GM19351 (cell line): ENCODE results near the gene HIGD1B.

ENCODE experiments used
- ATAC-seq: cut with Tn5 transposase; IDR thresholded peaks from one replicate; pipeline ENCODE4 v1.9.1; 2021; ENCODE audit warnings: mild to moderate bottlenecking, moderate library complexity; ENCODE audit not compliant: unreplicated experiment

The HIGD1B gene

GRCh38 chr17:44877121-44877520, 29.4 kb downstream of the HIGD1B start:
- no peak for ATAC-seq

- no peak for ATAC-seq
Measured at GRCh38 chr17:44878627-44879221, 31.0 kb downstream of the HIGD1B start.

DNA sequence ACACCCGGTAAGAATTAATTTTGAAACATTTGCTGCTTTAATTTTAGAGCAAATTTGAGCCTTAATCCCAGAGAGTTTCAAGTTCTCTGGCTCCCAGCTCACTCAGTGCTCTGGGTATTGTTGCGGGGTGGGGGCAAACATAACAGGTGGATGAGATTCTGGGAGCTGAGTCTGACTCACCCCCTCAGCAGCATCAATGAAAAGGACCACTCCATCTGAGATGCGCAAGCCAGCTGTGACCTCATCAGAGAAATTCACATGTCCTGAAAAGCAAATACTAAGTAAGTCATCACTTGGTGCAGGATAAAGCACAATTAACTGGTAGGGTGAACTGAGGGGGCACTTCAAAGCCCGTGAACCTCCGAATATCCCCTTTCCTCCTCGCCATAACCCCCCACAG, 31.7 kb downstream of the HIGD1B start:
- ATAC-seq: no peak

DNA sequence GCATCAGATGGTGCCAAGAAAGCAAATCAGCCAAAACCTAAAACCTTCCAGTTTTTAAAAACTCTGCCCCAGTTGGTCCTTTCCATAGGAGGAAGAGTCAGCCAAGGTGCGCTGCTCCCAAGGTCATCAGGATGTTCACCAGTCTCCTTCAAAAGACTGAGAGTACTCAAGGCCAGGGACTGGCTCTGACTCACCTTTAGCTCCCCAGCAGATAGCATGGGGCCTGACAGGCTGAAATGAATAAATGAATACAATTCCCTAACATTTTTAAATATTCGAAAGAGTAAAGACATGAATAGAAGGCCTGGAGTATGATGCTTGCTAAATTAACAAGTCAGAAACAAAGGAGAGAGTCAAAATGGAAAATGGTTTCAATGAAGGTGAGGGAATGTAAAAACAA, 32.4 kb downstream of the HIGD1B start:
- no peak for ATAC-seq

DNA sequence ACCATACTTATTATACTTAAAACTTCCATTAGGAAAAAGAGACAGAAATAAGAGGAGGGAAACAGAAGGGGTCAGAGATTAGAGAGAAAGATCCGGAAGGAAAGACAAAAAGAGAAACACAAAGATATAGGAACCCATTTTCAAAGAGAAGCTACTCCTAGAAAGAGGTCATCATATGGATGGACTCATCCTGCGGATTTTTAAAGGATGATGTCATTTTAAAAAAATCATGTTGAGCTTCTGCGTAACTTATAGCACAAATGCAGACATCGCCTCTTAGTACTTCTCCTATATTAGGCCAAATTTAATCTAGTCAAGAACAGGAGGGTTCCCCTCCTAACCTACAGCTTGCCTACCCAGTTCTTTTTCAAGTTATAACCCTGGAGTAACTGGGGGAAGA, 33.5 kb downstream of the HIGD1B start:
- ATAC-seq: no peak

GRCh38 chr17:44884941-44885340, 37.3 kb downstream of the HIGD1B start:
- no peak for ATAC-seq

GRCh38 chr17:44887016-44887415, 39.3 kb downstream of the HIGD1B start:
- no peak for ATAC-seq

GRCh38 chr17:44887971-44888954, 40.6 kb downstream of the HIGD1B start:
- ATAC-seq: no peak

DNA sequence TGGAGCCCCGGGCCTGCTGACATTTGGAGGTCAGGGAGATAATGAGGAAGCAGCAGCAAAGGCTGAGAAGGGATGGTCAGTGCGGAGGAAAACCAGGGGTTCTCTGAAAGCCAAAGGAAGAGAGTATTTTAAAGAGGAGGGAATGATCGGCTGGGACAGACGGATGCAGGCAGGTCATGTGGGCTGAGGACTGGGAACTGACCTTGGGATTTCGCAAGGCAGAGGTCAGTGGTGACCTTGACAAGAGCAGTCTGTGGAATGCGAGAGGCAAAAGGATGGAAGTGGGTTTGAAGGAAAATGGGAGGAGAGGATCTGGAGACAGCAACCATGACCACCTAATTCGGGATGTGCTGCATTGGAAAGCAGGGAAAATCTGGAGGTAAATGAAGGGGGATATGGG, 41.3 kb downstream of the HIGD1B start:
- ATAC-seq: no peak

DNA sequence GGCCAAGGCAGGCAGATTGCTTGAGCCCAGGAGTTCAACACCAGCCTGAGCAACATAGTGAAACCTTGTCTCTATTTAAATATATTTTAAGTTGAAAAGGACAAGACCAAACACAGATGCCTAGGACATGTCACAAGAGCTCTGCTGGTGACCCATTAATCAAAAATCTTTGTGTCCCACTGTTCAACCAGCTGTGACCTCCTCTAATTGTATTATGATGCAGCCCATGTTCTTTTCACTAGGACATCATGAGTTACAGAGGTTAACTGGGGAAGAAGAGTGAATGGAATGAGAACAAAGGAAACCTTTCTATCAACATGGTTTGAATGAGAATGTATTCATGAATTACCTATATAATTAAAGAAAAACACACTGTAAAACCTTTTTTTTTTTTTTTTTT, 44.6 kb downstream of the HIGD1B start:
- no peak for ATAC-seq

- ATAC-seq: no peak
Measured at GRCh38 chr17:44894642-44895041, 47.0 kb downstream of the HIGD1B start.

DNA sequence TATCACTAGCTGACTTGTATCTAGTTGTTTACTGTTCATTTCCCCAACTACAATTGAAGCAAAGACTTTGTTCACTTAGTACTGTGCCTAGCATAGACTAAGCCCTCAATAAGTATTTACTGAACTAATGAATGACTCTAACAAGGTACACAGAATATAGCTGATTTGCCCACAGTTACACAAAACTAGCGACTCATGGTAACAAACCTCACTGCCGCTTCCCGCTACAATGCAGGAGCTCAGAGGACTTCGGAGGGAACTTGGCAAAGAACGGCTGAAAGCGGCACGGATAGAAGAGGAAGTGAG, 51.0 kb downstream of the HIGD1B start:
- ATAC-seq: no peak

DNA sequence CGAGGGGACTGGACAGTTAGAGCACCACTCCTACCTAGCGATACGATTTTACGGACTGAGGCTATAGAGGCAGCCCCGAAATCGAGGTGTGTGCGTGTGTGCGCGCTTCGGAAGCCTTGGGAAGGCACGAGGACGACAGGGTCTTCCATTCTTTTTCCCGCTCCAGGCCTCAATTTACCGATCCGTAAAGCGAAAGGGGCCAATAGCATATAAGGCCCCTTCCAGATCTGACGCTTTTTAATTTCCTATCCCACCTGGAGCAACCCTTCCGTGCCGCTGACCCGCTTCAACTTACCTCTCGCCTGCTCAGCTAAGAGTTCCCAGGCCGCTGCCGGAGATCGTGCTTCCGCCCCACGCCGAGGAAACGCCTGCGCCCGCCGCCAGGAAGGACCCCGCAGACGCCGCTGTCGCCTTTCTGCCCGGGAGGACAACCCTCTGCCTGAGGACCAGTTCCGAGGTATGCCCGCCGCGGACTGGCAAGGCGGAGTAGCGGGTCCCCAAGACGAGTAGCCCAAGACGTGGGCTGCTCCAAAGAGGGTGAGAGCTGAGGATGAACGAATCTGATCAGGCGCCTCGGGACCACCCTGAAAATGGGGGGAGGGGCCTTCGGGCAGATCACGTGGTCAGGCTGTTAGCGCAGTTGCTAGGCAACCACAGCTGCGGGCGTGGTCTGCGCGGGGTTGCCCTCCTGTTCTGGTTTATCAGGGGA, 51.5 kb downstream of the HIGD1B start, which contains the start of gene EFTUD2:
Gene EFTUD2 (minus strand): TSS at position 372 of the 709 bp plus-strand sequence. CDS start 4,924 bp downstream, outside the sequence.
- peak; percentile 73 for ATAC-seq
